IMR-90 (cell line): ENCODE results near the gene TPX2.

Source experiments
- BHLHE40 ChIP-seq: fragments of 150-350 bp; IDR thresholded peaks from 2 replicates; pipeline ENCODE4 v1.6.1; 2016; ENCODE audit warnings: mild to moderate bottlenecking, low read depth, low read length
- CEBPB ChIP-seq: IDR thresholded peaks from 2 replicates; pipeline ENCODE4 v1.6.1; 2012; ENCODE audit warnings: low read depth, low read length, improper control_type of control experiment
- CTCF ChIP-seq: conservative IDR thresholded peaks from 2 replicates; pipeline ENCODE4 v1.5.1; 2012; ENCODE audit warnings: mild to moderate bottlenecking, low read depth, low read length, improper control_type of control experiment
- MAFK ChIP-seq: IDR thresholded peaks from 2 replicates; pipeline ENCODE4 v1.6.1; 2012; ENCODE audit warnings: low read depth, low read length, improper control_type of control experiment
- MXI1 ChIP-seq: IDR thresholded peaks from 2 replicates; pipeline ENCODE4 v1.6.1; 2012; ENCODE audit warnings: low read depth, mild to moderate bottlenecking, low read length, moderate library complexity, borderline replicate concordance
- POLR2A ChIP-seq: IDR thresholded peaks from 2 replicates; pipeline ENCODE4 v1.6.1; 2012; ENCODE audit warnings: mild to moderate bottlenecking, low read depth, low read length
- RAD21 ChIP-seq: IDR thresholded peaks from 2 replicates; pipeline ENCODE4 v1.6.1; 2012; ENCODE audit warnings: low read length, improper control_type of control experiment
- RCOR1 ChIP-seq: IDR thresholded peaks from 2 replicates; pipeline ENCODE4 v1.6.1; 2012; ENCODE audit warnings: mild to moderate bottlenecking, low read length, improper control_type of control experiment; ENCODE audit not compliant: insufficient replicate concordance
- RFX5 ChIP-seq: IDR thresholded peaks from 2 replicates; pipeline ENCODE4 v1.8.0; 2012; ENCODE audit warnings: low read depth, mild to moderate bottlenecking, low read length, moderate library complexity
- SMC3 ChIP-seq: fragments of 150-350 bp; IDR thresholded peaks from 2 replicates; pipeline ENCODE4 v1.6.1; 2016; ENCODE audit warnings: low read depth, mild to moderate bottlenecking, antibody characterized with exemption, low read length, moderate library complexity
- USF2 ChIP-seq: fragments of 150-350 bp; IDR thresholded peaks from 2 replicates; pipeline ENCODE4 v1.6.1; 2017; ENCODE audit warnings: mild to moderate bottlenecking, antibody characterized with exemption, low read length, low read depth

GRCh38 chr20:31701591-31701990 is 37.5 kb upstream of the TPX2 start:
- TF ChIP-seq CTCF (no peak), MXI1 (no peak), RCOR1 (no peak), SMC3 (no peak), MAFK (no peak), USF2 (no peak), CEBPB (no peak), RAD21 (no peak), RFX5 (no peak), POLR2A (no peak), BHLHE40 (no peak)
